ENCODE results near the gene PEX1.
"Not testable (repeated sequence)": the region's sequence is repeated elsewhere in the genome, so short reads cannot be mapped to it uniquely, and the experiment has no call there.

Gene PEX1

DNA sequence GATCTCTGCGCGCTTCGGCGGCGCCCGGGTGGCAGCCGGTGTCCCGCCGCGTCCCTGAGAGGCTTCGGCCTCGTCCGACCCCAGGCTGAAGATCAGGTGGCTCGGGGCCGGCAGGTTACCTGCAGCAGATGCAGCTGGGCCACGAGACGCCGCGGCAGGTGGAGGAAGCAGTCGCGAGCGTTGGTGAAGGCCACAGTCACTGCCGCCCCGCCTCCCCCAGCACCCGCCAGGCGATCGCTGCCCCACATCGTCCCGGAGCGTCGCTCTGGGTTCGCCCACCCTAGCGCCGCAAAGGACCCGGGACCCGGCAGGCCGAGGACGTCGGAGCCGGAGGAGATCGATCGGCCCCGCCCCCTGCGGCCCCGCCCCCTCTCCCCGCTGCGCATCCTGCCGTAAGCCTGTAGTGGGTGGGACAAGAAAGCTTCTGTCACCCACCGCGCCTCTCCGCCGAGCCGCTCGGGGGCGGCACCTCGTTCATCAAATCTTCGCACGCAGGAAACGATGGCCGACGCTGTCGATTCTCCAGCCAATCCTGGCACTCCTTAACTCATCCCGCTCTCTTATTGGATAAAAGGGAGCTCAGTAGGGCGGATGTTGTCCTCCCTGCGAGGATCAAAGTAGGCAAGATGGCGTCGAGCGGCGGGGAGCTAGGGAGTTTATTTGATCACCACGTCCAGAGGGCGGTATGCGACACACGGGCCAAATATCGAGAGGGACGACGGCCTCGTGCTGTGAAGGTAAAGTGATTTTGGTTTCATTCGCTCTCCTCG lies at the start of gene PEX1, which contains the start of gene RBM48:
TSS of gene PEX1 (minus strand) at position 333 of the 770 bp plus-strand sequence. CDS start at position 248, 85 bp downstream.
TSS of gene RBM48 (plus strand) at position 608 of the 770 bp plus-strand sequence. CDS start at position 627, 19 bp downstream.
- peak; percentile 99 for DNase-seq (ENCODE audit: low read depth)

DNA sequence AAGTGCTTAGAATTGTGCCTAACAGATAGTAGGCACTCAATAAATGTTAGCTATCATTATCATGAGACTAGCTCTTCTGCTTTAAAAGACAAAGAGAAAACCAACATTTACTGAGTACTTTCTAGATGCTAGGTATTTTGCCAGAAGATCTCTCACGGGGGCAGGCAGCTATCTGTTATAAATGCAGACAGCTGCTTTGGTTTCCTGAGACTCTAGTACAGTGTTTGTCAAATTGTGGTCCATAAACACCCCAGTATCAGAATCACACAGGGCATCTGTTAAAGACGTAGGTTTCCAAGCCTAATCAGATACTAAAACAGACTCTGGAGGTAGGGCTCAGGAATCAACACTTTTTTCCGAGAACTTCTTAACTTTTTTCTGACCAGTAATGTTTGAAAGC lies 48.0 kb upstream of the PEX1 start:
- DNase-seq (ENCODE audit: low read depth) = no peak

DNA sequence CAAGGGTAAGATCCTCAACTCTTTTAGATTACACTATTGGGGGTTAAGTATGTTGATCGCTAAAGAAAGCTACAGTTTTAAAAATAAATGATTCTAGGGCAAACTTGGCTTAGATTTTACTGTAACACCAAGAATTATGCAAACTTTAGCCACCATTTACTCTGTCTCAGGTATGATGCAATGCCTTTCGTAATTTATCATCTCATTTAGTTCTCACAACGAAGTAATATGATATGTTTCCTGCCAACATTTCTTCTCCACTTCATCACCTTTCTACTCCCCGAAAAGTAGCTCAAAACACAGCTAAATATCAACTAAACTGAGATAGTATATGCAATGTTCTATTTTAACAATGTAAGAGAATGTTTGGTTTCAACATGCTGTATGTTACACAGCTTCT lies 40.8 kb upstream of the PEX1 start:
- no peak for DNase-seq (ENCODE audit: low read depth)

DNA sequence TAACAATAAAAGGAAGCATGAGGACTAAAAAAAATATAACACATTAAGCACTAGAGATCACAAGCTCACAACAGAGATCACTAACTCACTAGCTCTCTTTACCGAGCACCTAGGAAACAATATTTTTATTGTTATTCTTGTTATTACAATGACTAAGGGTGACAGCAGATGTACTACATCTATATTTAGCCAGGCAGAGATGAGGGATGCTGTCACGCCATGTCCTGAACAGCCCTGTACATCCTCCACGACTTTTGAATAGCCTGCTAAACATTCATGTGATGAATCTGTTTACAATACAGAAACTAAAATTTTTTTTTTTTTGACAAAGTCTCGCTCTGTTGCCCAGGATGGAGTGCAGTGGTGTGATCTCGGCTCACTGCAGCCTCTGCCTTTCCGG lies 39.1 kb upstream of the PEX1 start:
- peak; percentile 44 for DNase-seq (ENCODE audit: low read depth)

DNA sequence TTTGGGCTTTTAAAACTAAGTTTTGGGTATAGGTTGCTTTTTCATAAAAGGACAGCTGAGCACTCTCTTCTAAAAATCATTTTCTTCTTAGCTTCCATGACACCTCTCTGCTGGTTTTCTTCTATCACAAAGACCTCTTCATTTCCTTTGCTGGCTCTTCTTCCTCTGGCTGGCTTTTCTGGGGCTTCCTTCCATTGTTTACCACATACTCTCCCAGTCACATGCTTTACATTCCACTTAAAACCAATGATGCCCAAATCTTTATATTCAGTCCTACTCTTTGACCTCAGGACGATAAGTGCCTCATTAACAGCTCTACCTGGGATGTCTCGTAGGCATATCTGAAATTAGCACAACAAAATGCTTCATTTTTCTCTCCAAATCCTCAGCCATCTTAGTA lies 35.0 kb upstream of the PEX1 start:
- DNase-seq (ENCODE audit: low read depth) = no peak

DNA sequence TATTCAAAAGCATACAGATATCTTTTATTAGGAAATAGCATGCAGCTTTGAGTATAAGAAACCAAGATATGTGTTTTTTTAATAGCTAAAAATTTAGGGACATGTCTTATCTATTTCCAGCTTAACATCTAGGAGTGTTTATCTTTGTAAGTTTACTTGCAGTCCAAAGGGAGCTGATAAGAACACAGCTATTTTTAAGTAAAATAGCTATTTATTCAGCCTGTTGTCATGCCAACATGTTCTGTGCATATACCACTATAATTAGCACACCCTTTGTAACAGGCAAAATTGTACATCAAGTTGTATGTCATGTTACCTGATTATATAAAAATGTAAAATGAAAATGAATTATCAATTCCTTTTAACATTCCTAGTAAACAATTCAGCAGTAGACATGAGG lies 32.3 kb upstream of the PEX1 start:
- no peak for DNase-seq (ENCODE audit: low read depth)

DNA sequence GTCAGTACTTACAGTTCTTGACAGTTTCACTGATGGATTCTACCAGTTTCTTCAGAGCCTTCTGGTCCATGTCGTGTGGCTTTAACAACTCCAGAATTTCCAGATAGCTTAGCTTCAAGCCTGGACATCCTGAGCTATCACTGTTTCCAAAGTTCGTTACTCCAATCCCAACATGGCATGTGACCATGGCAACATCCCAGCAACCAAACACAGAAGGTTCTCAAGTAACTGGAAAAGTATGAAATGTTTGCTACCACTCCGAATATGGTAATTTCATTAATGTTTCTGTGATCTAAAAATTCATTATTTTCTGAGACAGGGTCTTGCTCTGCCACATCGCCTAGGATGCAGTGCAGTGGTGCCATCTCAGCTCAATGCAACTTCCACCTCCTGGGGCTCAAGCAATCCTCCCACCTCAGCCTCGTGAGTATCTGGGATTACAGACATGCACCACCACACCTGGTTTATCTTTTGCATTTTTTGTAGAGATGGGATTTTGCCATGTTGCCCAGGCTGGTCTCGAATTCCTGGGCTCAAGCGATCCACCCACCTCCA lies 29.6 kb upstream of the PEX1 start:
- no peak for DNase-seq (ENCODE audit: low read depth)

DNA sequence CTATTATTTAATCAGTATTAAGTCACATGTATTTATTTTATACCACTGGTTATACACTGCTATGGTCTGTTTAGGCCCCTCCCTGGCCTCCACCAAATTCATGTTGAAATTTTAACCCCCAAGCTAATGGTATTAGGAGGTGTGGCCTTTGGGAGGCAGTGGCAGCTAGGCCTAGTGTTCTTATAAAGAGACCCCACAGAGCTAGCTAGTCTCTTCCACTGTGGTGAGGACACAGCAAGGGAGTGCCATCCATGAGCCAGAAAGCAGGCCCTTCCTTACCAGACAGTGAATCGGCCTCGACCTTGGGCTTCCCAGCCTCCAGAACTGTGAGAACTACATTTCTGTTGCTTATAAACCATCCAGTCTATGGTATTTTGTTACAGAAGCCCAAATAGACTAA lies 28.9 kb upstream of the PEX1 start:
- no peak for DNase-seq (ENCODE audit: low read depth)

DNA sequence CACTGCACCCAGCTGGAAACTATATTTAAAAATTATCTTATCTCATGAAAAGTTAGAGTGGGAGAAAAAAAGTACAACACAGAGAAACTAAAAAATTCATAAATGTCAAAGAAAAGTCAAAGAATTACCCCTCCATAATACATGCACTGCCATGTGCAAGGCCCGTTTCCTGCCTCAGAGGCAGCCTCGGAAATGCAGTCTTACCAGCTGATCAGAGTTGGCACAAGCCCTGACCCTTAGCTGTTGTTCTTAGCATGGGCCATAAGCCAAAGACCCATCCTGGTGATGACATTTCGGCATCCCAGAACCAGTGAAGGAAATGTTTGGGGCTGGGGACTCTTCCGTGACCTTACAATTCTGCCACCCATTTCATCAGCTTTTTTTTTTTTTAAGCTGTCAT lies 21.9 kb upstream of the PEX1 start:
- DNase-seq (ENCODE audit: low read depth) = no peak

DNA sequence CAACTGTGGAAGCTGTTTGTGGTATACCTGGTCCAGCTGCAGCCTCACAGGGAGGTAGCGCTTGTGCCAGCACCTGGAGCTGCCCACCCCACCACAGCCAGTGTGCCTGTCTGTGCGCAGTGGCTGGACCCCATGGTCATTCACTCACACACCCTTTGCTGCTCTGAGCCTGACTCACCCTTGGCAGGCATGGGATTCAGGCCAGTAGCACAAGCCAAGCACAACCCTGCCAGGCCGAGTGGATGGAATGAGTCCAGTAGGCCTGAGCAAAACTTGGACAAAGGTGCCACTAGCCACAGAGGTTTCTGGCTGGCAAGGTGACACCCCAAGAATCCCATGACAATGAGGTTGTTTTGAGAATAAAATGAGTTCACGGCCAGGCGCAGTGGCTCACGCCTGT lies 19.3 kb upstream of the PEX1 start:
- DNase-seq (ENCODE audit: low read depth) = no peak

DNA sequence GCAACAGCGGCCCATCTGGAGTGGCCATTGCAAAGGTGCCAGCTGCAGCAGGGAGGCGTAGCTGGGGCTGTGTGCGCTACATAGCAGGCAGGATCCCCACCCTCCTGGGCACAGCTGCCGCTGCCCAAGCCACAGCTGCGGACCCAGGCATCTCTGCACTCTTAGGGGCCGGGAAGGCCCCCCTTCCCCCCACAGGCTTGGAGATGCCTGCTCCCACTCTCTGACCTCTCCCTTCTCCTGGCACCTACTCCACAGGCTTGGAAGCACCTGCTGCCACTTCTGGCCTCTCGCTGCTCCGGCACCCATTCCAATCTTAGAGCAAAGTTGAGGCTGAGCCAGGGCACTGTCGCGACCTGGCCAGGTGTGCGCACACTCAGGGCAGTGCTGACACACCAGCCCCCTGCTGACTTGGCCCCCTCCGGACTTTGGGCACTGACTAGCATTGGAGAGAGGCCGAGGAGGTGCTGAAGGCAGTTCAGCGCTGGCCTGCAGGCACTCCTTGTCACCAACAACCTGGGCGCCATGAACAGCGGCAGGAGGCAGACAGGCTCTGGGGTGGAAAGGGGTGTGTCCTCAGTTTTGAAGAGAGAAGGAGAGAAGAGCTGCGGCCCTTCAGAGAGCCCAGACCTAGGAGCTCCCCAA lies 18.7 kb upstream of the PEX1 start:
- DNase-seq (ENCODE audit: low read depth) = no peak

DNA sequence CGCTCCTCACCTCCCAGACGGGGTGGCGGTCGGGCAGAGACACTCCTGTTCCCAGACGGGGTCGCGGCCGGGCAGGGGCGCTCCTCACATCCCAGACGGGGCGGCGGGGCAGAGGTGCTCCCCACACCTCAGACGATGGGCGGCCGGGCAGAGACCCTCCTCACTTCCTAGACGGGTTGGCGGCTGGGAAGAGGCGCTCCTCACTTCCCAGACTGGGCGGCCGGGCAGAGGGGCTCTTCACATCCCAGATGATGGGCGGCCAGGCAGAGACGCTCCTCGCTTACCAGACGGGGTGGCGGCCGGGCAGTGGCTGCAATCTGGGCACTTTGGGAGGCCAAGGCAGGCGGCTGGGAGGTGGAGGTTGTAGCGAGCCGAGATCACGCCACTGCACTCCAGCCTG lies 16.8 kb upstream of the PEX1 start:
- DNase-seq (ENCODE audit: low read depth) = not testable (repeated sequence)

DNA sequence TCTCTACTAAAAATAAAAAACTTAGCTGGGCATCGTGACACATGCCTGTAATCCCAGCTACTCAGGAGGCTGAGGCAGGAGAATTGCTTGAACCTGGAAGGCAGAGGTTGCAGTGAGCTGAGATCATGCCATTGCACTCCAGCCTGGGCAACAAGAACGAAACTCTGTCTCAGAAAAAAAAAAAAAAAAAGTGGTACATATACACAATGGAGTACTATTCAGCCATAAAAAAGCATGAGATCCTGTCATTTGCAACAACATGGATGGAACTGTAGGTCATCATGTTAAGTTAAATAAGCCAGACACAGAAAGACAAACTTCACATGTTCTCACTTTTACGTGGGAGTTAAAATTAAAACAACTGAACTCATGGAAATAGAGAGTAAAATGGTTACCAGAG lies 15.2 kb upstream of the PEX1 start:
- DNase-seq (ENCODE audit: low read depth) = not testable (repeated sequence)

DNA sequence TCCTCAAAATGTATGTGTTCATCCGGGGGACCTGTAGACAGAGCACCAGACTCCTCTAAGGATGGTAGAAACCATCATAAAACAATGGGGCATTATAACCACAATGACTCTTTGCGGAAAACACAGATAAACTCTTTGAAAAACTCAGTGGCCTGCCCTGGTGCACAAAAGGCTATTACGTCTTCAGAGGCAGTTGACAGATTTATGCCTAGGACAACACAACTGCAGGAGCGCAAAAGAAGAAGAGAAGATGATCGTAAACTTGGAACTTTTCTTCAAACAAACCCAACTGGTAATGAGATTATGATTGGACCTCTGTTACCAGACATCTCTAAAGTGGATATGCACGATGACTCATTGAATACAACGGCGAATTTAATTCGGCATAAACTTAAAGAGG lies 6.3 kb upstream of the PEX1 start:
- no peak for DNase-seq (ENCODE audit: low read depth)

DNA sequence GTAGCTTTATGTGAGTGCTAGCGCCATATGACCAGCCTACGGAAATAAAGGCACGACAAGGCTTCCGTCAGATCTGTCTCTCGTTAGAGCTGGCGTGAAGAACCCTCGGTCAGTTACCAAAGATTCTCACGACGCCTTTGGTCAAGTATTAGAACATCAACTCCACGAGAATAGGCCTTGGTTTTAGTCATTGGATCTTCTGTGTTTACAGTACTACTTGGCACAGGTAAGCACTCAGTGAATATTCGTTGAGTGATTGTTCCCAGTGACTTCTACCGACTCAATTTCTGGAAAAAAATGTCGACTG lies 591 bp upstream of the PEX1 start:
- no peak for DNase-seq (ENCODE audit: low read depth)

DNA sequence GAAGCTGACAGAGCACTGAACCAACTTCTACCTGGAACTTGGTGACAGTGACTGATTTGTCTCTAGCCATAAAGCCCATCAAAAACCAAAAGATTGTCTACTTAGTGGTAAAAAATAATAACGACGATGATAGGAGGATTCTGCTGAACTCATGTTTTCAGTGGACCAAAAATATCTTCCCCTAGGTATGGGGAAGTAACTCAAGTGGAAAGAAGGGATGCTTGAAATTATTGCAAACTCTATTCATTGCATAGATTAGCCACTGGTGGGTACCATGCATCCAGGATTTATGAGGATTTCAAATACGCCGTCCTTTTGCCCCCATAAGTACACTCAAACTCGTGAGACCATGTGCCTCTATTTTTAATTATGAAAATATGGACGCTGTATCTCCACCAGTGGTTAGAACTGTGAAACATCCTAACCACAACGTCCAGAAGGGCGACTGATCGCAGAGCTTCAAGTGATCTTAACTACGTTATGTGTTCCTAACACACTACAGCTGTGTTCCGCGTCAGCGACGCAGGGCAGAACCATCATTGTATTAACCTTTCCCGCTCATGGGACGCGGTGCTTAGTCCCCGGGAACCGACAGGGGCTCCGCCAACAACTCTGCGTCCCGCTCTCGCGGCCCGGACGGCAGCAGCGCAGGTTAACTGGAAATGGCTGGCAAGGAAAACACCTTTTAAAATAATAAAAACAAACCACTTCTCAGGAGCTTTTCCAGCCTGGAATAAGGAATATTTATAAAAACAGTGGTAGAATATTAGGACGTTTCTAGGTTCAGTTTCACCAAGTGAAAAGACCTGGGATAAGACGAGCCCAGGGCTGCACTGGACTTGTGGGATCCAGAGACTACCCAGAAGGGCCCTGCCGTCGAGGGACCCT lies 776 bp downstream of the PEX1 start:
- peak; percentile 77 for DNase-seq (ENCODE audit: low read depth)

DNA sequence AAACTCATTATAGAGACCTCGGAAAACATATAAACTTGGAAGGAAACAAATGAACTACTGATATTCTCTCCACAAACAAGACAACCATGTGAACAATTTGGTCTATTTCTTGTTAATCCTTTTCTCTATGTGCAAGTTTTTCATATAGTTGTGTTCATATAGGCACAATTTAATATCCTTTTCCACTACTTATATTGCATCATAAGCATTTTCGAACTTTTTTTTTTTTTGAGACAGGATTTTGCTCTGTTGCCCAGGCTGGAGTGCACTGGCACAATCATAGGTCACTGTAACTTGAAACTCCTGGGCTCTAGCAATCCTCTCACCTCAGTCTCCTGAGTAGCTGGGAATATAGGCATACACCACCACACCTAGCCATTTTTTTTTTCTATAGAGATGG lies 5.2 kb downstream of the PEX1 start:
- DNase-seq (ENCODE audit: low read depth) = no peak

DNA sequence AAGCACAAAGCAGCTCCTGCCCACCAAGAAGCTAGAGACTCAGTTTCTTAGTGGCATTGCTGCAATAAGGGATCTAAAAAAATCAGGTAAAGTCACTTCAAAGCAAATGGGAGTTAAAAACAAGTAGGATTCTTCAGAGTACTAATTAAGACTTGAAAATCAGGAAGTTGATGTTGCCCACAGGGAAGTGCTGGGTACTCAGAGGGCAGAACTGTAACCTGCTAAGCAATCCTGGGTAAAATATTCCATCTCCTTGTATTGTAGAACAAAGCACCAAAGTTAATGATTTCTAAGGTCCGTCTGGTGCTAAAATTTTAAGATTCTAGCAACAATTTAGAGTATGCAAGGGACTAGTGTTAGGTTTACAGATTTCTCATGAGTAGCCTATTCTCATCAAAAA lies 8.3 kb downstream of the PEX1 start:
- DNase-seq (ENCODE audit: low read depth) = no peak

DNA sequence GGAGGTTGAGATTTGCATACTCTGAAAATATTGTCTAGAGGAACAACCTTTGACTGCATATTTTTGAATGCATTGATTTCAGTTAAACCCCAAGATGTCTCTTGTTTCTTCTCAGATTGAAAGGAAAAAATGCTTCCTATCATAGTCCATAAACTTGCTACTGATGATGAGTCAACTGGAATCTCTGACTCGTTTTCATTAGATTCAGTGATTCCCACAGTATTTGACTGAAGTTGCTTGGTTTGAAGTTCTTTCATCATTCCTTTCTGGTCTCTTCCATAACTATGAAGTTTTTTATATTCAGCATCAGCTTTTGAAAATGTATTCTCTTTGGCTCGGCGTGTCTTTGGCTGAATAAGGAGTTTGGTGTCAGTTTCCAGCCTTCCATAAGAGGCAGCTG lies 10.7 kb downstream of the PEX1 start:
- peak; percentile 33 for DNase-seq (ENCODE audit: low read depth)

DNA sequence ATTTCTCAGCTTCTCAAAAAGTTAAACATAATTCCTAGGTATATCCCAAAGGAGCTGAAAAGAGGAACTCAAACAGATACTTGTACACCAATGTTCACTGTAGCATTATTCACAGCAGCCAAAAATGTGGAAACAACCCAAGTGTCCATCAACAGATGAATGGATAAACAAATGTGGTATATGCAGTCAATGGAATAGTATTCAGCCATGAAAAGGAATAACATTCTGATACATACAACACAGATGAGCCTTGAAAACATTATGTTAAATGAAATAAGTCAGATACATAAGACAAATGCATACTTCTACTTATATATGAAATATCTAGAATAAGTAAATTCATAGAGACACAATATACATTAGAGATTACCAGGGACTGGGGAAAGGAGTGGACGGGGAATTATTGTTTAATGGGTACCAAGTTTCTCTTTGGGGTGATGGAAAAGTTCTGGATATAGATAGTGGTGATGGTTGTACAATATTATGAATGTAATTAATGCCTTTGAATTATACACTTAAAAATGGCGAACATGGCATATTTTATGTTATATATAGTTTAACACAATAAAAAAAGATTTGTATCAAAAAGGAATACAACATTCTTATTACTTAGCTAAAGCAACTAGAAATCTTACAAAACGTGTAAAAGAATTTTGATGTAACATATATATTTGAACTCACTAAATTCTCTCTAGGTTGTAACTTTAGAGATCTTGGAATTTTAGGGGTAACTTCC lies 15.0 kb downstream of the PEX1 start:
- no peak for DNase-seq (ENCODE audit: low read depth)

DNA sequence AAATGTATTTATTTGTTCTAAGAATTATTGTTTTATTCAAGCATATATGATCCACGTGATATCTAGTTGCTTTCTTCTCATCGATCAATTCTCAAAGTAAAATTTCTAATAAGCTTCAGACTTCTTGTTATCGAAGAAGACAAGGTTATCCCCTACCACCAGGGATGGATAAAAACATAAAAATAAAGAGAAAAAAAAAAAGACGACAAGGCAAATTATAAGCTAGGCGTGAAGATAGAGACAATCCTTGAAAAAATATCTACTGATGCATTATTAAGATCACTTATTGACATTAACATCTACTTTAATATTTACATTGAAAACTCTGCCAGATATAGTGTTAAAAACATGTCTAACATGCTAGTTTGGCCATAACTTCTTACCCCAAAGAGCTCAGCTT lies 19.4 kb downstream of the PEX1 start:
- no peak for DNase-seq (ENCODE audit: low read depth)

DNA sequence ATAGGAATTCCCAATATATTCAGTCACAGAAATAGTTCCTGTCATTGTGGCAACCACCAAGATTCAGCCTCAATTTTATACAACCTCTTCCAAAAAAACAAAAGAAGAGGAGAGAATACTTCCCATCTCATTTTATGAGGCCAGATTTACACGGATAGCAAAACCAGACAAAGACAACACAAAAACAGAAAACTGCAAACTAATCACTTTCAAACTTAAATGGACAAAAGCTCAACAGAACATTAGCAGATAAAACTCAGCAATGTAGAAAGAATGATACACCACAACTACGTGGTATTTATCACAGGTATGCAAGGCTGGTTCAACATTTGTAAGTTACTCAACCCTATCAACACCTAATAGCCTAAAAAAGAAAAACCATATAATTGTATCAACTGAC lies 22.0 kb downstream of the PEX1 start:
- no peak for DNase-seq (ENCODE audit: low read depth)

All from ELR (cell line).